ENCODE results near the gene DPYD. TPM values are rescaled to one million over a fixed set of nuclear protein-coding genes. Genes with fewer than 3 reads are reported as not detected.

Gene DPYD
- 81.4 and 90.2 TPM in 2 replicates for total RNA-seq

GRCh38 chr1:97920832-97921571, at the start of gene DPYD:
TSS of gene DPYD (minus strand) at chr1:97921034. CDS start at chr1:97920922, 112 bp downstream.
- H4K20me1 ChIP-seq (ENCODE audit: insufficient read depth, low read length): no peaks in the 10 kb centered on the region
- no peak for TF ChIP-seq CTCF (IDR thresholded peaks at IDR 0.05; ENCODE audit: extremely low read depth, low read depth, low read length)
- peaks cover 18% of the 10 kb centered on the region for H3K4me1 ChIP-seq (ENCODE audit: insufficient read depth, low read length)
- no peaks in the 10 kb centered on the region for H3K27me3 ChIP-seq (ENCODE audit: insufficient read depth, low read length)
- H3K36me3 ChIP-seq (ENCODE audit: insufficient read depth, low read length): no peaks in the 10 kb centered on the region
- H3K27ac ChIP-seq (ENCODE audit: low read depth, low read length): peak within 1 kb of the TSS; percentile 58
- peak within 1 kb of the TSS; percentile 93 for H3K4me3 ChIP-seq (ENCODE audit: insufficient read depth, low read length)
- DNase-seq (ENCODE audit: insufficient read length, low spot score, missing footprints): peak; percentile 94
- H3K4me2 ChIP-seq (ENCODE audit: insufficient read depth, low read length): peak within 1 kb of the TSS; percentile 76
- no peaks in the 10 kb centered on the region for H3K9me3 ChIP-seq (ENCODE audit: low read depth, low read length)
- peaks cover 46% of the 10 kb centered on the region for H3K79me2 ChIP-seq (ENCODE audit: insufficient read depth, low read length)
- H2AFZ ChIP-seq (ENCODE audit: low read length): peak within 1 kb of the TSS; percentile 92

GRCh38 chr1:97960470-97960869, 39.6 kb upstream of the DPYD start:
- Histone ChIP-seq H3K4me3 (ENCODE audit: insufficient read depth, low read length) (no peak overlapping the region), H3K36me3 (ENCODE audit: insufficient read depth, low read length) (no peaks in the 10 kb centered on the region), H2AFZ (ENCODE audit: low read length) (no peak overlapping the region), H3K79me2 (ENCODE audit: insufficient read depth, low read length) (no peaks in the 10 kb centered on the region), H3K27me3 (ENCODE audit: insufficient read depth, low read length) (no peaks in the 10 kb centered on the region), H4K20me1 (ENCODE audit: insufficient read depth, low read length) (no peaks in the 10 kb centered on the region), H3K9me3 (ENCODE audit: low read depth, low read length) (no peaks in the 10 kb centered on the region), H3K4me2 (ENCODE audit: insufficient read depth, low read length) (no peak overlapping the region), H3K27ac (ENCODE audit: low read depth, low read length) (no peak overlapping the region), H3K4me1 (ENCODE audit: insufficient read depth, low read length) (no peaks in the 10 kb centered on the region)
- TF ChIP-seq CTCF (IDR thresholded peaks at IDR 0.05; ENCODE audit: extremely low read depth, low read depth, low read length): no peak
- no peak for DNase-seq (ENCODE audit: insufficient read length, low spot score, missing footprints)

- H3K79me2 ChIP-seq (ENCODE audit: insufficient read depth, low read length): no peaks in the 10 kb centered on the region
- no peaks in the 10 kb centered on the region for H3K27me3 ChIP-seq (ENCODE audit: insufficient read depth, low read length)
- peaks cover 13% of the 10 kb centered on the region for H3K4me1 ChIP-seq (ENCODE audit: insufficient read depth, low read length)
- no peak for TF ChIP-seq CTCF (IDR thresholded peaks at IDR 0.05; ENCODE audit: extremely low read depth, low read depth, low read length)
- peak overlapping the region; percentile 58 for H3K4me2 ChIP-seq (ENCODE audit: insufficient read depth, low read length)
- H2AFZ ChIP-seq (ENCODE audit: low read length): no peak overlapping the region
- DNase-seq (ENCODE audit: insufficient read length, low spot score, missing footprints): no peak
- H3K9me3 ChIP-seq (ENCODE audit: low read depth, low read length): no peaks in the 10 kb centered on the region
- no peak overlapping the region for H3K27ac ChIP-seq (ENCODE audit: low read depth, low read length)
- no peaks in the 10 kb centered on the region for H3K36me3 ChIP-seq (ENCODE audit: insufficient read depth, low read length)
- no peak overlapping the region for H3K4me3 ChIP-seq (ENCODE audit: insufficient read depth, low read length)
- no peaks in the 10 kb centered on the region for H4K20me1 ChIP-seq (ENCODE audit: insufficient read depth, low read length)
These were observed 26.9 kb upstream of the DPYD start for GRCh38 chr1:97947695-97948094.

GRCh38 chr1:97943354-97943753, 22.5 kb upstream of the DPYD start:
- Histone ChIP-seq H3K36me3 (ENCODE audit: insufficient read depth, low read length) (no peaks in the 10 kb centered on the region), H3K4me1 (ENCODE audit: insufficient read depth, low read length) (peaks cover 23% of the 10 kb centered on the region), H3K79me2 (ENCODE audit: insufficient read depth, low read length) (no peaks in the 10 kb centered on the region), H4K20me1 (ENCODE audit: insufficient read depth, low read length) (no peaks in the 10 kb centered on the region), H3K27ac (ENCODE audit: low read depth, low read length) (peak overlapping the region; percentile 71), H2AFZ (ENCODE audit: low read length) (peak overlapping the region; percentile 66), H3K27me3 (ENCODE audit: insufficient read depth, low read length) (no peaks in the 10 kb centered on the region), H3K9me3 (ENCODE audit: low read depth, low read length) (no peaks in the 10 kb centered on the region), H3K4me2 (ENCODE audit: insufficient read depth, low read length) (peak overlapping the region; percentile 75), H3K4me3 (ENCODE audit: insufficient read depth, low read length) (peak overlapping the region; percentile 48)
- DNase-seq (ENCODE audit: insufficient read length, low spot score, missing footprints): peak; percentile 46
- no peak for TF ChIP-seq CTCF (IDR thresholded peaks at IDR 0.05; ENCODE audit: extremely low read depth, low read depth, low read length)
